Mesenteric fat pad (tissue), 1 donor: ENCODE data around the gene DCLK3. TPM values are rescaled to one million over a fixed set of nuclear protein-coding genes. Genes with fewer than 3 reads are reported as not detected.

Experiments used
- DNase-seq: peaks from one replicate; pipeline ENCODE4 v3.0.0-alpha.2; 2020; ENCODE audit warnings: low spot score
- long read RNA-seq: library from polyadenylated mRNA; unstranded; transcript quantifications from one replicate; pipeline ENCODE4 v2.0.0, GENCODE V29; 2020
- total RNA-seq: library from RNA; stranded (reverse); fragmentation: NEBNext Ultra II Directional; extraction: Animal tissue kit (Norgen Biotek cat#: 25700); gene quantifications from one replicate; pipeline ENCODE4 v1.2.1, GENCODE V29; 2021
- donor health status: DM: yes; HTN: yes; CAD: no.

The DCLK3 gene, protein sequence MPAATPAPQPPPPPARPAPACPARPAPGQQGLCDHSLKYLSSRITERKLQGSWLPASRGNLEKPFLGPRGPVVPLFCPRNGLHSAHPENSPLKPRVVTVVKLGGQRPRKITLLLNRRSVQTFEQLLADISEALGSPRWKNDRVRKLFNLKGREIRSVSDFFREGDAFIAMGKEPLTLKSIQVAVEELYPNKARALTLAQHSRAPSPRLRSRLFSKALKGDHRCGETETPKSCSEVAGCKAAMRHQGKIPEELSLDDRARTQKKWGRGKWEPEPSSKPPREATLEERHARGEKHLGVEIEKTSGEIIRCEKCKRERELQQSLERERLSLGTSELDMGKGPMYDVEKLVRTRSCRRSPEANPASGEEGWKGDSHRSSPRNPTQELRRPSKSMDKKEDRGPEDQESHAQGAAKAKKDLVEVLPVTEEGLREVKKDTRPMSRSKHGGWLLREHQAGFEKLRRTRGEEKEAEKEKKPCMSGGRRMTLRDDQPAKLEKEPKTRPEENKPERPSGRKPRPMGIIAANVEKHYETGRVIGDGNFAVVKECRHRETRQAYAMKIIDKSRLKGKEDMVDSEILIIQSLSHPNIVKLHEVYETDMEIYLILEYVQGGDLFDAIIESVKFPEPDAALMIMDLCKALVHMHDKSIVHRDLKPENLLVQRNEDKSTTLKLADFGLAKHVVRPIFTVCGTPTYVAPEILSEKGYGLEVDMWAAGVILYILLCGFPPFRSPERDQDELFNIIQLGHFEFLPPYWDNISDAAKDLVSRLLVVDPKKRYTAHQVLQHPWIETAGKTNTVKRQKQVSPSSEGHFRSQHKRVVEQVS
- 0.16 TPM for total RNA-seq
- long read RNA-seq, result 0 reads

DNA sequence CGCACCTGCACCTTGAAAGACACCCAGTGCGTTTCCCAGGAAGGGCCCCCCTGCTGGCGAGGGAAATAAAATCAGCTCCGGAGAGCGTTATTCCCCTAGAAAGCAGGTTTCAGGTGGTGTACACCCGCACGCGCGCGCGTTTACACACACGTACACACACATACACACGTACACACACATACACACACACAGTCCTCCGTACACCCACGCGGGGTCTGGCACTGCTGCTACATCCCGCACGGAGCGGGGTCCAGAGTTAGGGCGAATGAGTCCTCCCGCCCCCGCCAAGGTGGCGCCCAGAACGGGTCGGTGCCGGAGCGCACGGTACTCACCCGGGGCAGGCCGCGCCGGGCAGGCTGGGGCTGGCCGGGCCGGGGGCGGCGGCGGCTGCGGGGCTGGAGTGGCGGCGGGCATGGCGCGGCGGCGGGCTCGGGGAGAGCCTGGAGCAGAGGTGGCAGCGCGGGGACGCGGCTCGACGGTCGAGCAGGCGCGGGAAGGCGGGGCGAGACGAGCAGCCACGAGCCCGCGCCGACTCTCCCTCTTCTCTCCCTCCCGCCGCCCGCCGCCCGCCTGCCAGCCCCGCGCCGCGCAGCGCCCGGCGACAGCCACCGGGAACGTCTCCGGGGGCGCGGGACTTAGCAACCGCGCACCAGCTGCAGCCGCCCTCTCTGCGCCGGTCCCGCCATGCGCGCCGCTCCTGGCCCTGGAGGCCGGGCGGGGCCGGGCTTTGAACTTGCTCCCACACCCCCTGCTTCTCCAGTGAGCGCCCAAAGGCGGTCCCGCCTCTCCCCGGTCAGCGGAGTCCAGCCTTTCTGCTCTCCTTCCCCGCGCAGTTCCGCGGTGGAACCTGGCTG, at the start of gene DCLK3:
Gene DCLK3 (minus strand): TSS at position 704 of the 854 bp plus-strand sequence. CDS start 290 bp downstream, at position 414.
- no peak for DNase-seq

DNA sequence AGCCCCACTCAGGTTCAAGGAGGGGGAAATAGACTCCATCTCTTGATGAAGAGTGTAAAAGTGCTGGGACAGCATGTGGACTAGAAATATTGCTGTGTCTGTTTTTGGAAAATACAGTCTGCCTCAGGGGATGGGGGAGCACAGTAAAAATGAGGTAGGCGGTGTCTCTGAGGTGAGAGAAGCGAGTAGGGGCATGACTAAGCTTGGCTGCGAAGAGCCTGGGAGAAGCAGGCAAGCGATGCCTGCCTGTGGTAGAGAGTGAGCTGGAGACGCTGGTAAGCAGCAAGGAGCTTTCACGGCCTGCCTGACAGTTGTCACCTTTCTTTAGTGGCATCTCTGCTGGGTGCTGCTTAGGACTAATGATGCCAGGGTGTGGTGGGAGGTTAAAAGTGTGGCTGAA, 49.0 kb upstream of the DCLK3 start:
- no peak for DNase-seq

- no peak for DNase-seq
Measured at GRCh38 chr3:36812240-36812639, 47.9 kb upstream of the DCLK3 start.

- DNase-seq, result no peak
Measured at GRCh38 chr3:36811768-36812167, 47.4 kb upstream of the DCLK3 start.

DNA sequence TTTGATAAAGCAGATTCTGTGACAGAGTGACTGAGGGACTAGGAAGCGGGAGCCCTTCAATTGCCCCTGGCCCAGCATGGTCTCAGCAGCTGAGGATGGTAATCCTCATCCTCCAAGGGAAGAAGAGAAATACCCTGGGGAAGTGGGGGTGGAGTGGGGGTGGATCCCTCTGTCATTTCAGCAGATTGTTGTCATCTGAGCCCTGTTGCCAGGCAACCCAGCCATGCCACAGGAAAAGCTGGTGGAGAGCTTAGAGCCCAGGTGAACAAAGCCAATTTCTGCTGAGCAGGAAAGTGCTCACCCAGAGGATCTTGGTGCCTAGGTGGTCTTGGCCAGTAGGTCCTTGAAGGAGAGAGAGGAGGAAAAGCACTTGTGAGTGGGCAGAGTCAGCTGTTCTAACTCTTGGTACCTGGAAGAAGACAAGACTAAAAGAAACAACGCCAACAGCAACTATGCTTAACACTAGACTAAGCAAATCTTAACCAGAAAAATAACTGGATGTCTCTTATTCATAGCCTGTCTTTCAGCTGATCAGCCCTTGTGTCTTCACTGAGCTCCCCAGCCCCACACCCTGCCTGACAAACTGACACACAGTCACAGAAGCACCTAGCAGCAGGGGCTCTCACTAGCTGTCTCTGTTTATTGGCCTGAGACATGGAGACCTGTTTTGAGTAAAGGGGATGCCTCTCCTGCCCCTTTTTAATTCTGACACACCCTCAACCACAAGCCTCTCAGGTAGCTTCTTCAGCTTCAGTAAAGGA, 40.1 kb upstream of the DCLK3 start:
- no peak for DNase-seq

GRCh38 chr3:36803091-36803791, 38.9 kb upstream of the DCLK3 start:
- DNase-seq, result no peak

DNA sequence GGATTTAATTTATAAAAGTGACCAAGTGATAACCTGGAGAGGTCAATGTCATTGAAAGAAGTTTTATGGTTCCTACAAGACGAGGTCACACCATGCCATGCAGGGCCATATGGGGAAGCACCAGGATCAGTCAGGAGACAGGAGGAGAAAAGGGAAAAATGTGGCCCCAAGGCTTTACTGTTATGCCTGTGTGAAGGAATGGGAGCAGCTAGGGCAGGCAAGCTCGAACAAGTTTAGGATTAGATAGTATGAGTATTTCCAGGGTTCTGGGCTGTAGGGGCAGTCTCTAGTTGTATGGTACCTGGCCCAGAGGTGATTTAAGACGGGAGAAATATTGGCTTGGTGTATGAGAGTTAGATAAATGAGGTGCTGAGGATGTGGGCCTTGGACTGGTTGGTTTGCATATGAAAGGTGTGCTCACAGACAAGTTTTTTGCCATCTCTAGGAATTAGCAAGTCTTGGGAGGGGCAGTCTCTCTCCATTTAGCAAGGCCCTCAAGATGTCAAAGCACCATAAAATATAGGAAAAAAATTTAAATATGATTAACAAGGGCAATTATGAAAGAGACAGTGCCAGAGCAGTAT, 36.3 kb upstream of the DCLK3 start:
- no peak for DNase-seq

DNA sequence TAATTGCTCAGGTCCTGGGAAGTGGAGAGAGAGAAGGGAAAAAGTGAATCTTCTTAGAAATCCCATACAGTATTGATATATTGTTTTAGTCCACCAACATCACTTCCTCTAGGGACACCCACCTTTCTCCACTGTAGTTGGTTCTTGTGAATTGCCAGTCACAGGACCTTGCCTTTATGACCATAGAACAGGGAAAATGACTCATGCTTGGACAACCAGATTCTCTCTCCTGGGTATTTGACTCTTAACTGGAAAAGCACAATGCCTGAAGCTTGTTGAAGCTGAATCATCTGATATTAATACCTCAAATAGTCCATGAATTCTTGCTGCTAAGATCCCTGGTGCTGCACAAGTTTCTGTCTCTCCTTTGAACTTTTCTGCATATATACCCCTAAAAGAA, 32.5 kb upstream of the DCLK3 start:
- no peak for DNase-seq

- no peak for DNase-seq
Measured at GRCh38 chr3:36796161-36796560, 31.8 kb upstream of the DCLK3 start.

DNA sequence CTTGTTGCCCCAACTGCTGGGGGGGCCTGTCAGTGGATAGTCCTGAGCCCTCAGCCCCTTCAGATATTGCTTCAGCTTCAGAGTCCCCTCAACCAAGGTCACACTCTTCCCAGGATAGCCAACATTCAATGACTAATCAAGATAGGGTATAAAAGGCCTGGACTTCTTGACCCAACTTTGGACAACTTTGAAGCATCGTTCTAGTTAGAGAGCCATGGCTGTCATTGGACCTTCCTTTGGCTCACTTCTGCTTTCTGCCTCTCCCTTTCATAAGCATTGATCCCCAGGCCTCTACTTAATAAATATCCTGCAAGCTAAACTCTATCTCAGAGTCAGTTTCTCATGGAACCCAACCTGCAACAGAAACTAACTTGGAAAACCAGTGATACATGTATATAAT, 31.3 kb upstream of the DCLK3 start:
- no peak for DNase-seq

DNA sequence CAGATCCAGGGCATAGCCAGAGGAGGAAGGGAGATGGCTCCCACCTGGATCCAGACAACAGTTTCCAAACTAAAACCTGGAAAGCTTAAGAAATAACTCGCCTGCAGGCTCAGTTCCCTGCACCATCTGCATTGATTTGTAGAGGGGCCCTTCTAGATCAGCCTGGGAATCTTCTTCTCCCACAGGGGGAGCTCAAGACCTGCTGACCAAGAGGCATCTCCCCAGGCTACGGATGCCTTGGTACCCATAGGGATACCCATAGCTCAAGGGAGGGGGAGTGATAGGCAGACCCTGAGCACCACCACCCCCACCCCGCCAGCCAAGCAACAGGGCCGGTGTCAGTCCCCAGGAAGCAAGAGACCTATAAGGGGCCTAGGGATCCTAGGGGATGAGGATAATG, 28.0 kb upstream of the DCLK3 start:
- DNase-seq, result no peak

DNA sequence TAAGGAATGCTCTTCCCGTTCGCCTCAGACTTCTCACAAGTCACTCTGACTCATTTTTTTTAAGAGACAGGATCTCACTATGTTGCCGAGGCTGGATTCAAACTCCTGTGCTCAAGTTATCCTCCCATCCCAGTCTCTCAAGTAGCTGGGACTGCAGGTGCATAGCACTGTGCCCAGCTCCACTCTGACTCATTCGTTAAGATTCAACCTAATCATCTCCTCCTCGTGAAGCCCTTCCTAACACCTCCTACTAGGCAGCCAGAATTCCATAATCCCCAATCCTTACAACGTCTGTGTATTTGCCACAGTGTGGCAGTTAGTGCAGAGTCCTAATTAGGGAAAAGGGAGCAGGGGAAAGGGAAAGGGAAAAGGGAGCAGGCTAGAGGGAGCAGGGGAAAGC, 26.4 kb upstream of the DCLK3 start:
- no peak for DNase-seq

DNA sequence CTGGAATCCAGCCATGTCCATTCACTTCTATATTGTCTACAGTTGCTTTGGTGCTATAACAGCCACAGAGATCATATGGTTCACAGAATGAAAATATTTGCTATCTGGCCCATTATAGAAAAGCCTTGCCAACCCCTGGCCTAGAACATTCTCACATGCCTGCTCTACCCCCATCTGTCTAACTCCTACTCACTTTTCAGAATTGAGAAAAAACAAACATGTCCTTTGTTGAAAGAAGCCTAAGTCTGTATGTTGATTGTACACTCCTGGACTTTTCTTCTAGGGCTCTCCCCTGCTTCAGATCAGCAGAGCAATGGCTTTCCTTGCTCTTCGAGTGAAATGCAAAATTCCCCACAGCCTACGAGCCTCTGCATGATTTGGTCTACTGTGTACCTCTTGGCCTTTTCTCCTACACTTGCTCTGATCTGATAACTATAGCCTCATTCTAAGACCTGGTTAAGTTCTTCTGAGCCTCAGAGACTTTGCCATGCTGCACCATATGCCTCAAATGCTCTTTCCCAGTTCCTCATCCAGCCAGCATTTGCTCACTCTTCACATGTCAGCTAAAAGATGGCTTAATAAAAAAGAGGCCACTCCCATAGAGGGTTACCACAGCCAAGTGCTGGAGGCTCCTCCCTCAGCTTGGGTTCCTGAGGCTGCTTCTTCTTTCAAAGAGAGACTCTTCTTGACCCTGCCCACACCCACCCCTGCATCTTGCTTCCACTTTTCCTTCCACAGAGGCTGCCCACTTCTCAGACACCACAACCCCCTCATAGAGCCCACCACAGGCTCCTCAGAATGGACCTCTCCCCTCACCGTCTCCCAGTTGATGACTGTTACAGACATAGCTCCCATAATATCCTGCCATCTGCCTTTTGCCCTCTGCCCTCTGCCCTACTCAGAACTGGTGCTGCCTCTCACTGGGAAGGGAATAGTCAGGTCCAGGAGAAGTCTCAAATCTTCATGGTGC, 22.9 kb upstream of the DCLK3 start:
- no peak for DNase-seq

GRCh38 chr3:36784138-36784635, 19.8 kb upstream of the DCLK3 start:
- DNase-seq, result no peak

GRCh38 chr3:36777424-36778218, 13.3 kb upstream of the DCLK3 start:
- DNase-seq, result no peak

DNA sequence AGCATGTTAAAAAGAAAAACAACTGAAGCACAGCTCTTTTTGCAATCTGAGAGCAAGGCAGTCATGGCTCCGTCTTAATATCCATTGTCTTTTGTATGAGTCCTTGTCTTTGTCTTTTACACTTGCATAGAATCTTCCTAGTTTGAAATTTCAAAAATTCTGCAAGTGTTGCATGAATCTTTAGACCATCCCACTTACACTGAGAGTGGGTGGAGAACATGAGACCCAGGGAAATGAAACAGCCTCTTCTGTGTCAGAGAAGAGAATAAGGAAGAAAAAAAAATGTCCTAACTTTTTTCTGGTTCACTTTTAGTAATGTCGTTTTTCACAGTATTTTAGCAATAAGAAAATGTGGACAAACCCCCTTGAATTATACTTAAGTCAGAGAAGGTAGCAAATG, 12.1 kb upstream of the DCLK3 start:
- no peak for DNase-seq

DNA sequence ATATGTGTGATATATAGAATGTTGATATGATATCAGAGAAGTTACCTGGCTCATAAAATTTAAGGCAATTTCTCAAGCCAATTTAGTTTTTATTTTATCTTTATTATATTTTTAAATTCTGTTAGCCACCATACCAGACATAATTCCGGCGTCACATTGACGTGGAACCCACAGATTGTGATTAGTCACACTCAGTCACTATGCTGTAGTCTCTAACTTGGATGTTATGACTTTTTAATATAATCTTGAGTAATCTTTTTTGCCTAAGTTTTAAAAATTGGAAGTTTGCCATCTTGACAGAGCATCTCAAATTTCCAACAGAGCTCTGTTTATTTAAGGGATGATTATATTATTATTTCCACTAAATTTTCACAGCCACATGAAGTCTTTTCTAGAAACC, 9.7 kb upstream of the DCLK3 start:
- no peak for DNase-seq

- DNase-seq, result no peak
Measured at GRCh38 chr3:36771931-36772330, 7.6 kb upstream of the DCLK3 start.
